ENCODE results near the gene GOT2. TPM values are rescaled to one million over a fixed set of nuclear protein-coding genes. Genes with fewer than 3 reads are reported as not detected.
A peak's percentile ranks its signal among the peaks of the same experiment; 100 is the strongest.

The GOT2 gene
- total RNA-seq, 1 experiment from 2014 or later = 135 TPM

- Histone ChIP-seq H3K9ac (ENCODE audit: low read length) (no peak overlapping the region), H3K36me3 (ENCODE audit: control insufficient read depth in 1 of 2, insufficient read depth in 2 of 2, low read length in 2 of 2) (no peaks in the 10 kb centered on the region), H4K20me1 (ENCODE audit: insufficient read depth) (no peaks in the 10 kb centered on the region), H3K4me2 (ENCODE audit: low read length) (no peak overlapping the region), H3K4me3 (replicated peaks in 1 of 2; ENCODE audit: low read depth in 1 of 2, low read length in 2 of 2) (no peak overlapping the region), H2AFZ (ENCODE audit: low read depth, low read length, poor library complexity, severe bottlenecking) (no peak overlapping the region), H3K27me3 (ENCODE audit: insufficient read depth, low read length) (no peaks in the 10 kb centered on the region), H3K27ac (ENCODE audit: low read depth, low read length) (no peak overlapping the region), H3K79me2 (ENCODE audit: insufficient read depth, low read length) (no peaks in the 10 kb centered on the region), H3K4me1 (ENCODE audit: control insufficient read depth in 1 of 2, insufficient read depth in 2 of 2, low read length in 2 of 2) (peaks cover 0 to 4% of the 10 kb centered on the region in 2 experiments; a peak in 1 of 4 replicates), H3K9me3 (ENCODE audit: control insufficient read depth in 1 of 2, insufficient read depth in 1 of 2, low read depth in 1 of 2, low read length in 2 of 2) (no peaks in the 10 kb centered on the region), H3K9me2 (ENCODE audit: insufficient read depth) (no peaks in the 10 kb centered on the region)
- BruUV-seq (replicated peaks) = no TSS peak
- CTCF ChIA-PET = interaction anchor here (0.6 to 2.5 kb wide), 18 partner anchors 9 to 532 kb away, joined by 3 to 35 read pairs (median 6); partner anchors contain the start of genes CFAP20 and NDRG4
- DNase-seq (ENCODE audit: low read depth, low spot score) (peak; percentile 78), ATAC-seq (peak; percentile 98)
- TF ChIP-seq EZH2phosphoT487 (IDR thresholded peaks at IDR 0.05; ENCODE audit: borderline replicate concordance) (no peak), SP1 (IDR thresholded peaks at IDR 0.05; ENCODE audit: low read depth) (no peak), SIN3A (IDR thresholded peaks at IDR 0.05; ENCODE audit: low read depth) (no peak), MAX (IDR thresholded peaks at IDR 0.05) (no peak), REST (IDR thresholded peaks at IDR 0.05; ENCODE audit: low read depth) (no peak), ELF1 (IDR thresholded peaks at IDR 0.05; ENCODE audit: borderline replicate concordance, low read depth) (no peak), POLR2A (IDR thresholded peaks at IDR 0.05; ENCODE audit: borderline replicate concordance, extremely low read depth, insufficient read depth, insufficient read length) (no peak), FOSL1 (IDR thresholded peaks at IDR 0.05; ENCODE audit: low read depth) (no peak), ZBTB33 (IDR thresholded peaks at IDR 0.05; ENCODE audit: extremely low read depth, insufficient replicate concordance, low read length) (no peak), ZNF274 (IDR thresholded peaks at IDR 0.05; ENCODE audit: low read depth, low read length) (no peak), ATF3 (IDR thresholded peaks at IDR 0.05) (no peak), TCF7L2 (IDR thresholded peaks at IDR 0.05; ENCODE audit: borderline replicate concordance, extremely low read depth, insufficient read depth, insufficient read length) (no peak), CEBPB (IDR thresholded peaks at IDR 0.05; ENCODE audit: low read depth) (no peak), JUND (IDR thresholded peaks at IDR 0.05) (no peak), SRF (IDR thresholded peaks at IDR 0.05; ENCODE audit: low read depth) (no peak), RAD21 (IDR thresholded peaks at IDR 0.05; ENCODE audit: low read depth) (peak; percentile 91), CTCF (IDR thresholded peaks at IDR 0.05 in 2 of 3, conservative IDR thresholded peaks at IDR 0.05 in 1 of 3; ENCODE audit: borderline replicate concordance in 1 of 3, insufficient read depth in 1 of 3, low read depth in 2 of 3, low read length in 2 of 3) (peak; percentile 71 to 81 (median 78)), POLR2AphosphoS5 (IDR thresholded peaks at IDR 0.05; ENCODE audit: low read depth, low read length) (no peak)
- POLR2A ChIA-PET = interaction anchor here (0.6 to 1.0 kb wide), 3 partner anchors 145 to 162 kb away, joined by 3 to 4 read pairs (median 3); partner anchors contain the start of genes NDRG4 and SETD6
- intact Hi-C loops (cut with micrococcal nuclease) = loop anchor here (1.0 to 5.0 kb wide), 3 partner anchors 146 to 324 kb away; partner anchors contain the start of gene SETD6
- RAD21 ChIA-PET (ENCODE audit: low non-redundant PET in 1 of 2, low total read pairs in 2 of 2, uncharacterized antibody in 2 of 2, unreplicated experiment in 2 of 2) = interaction anchor here (0.6 to 1.0 kb wide), 13 partner anchors 13 to 361 kb away, joined by 3 to 6 read pairs (median 3); partner anchors contain the start of gene SLC38A7 (in 1 of the 2)
These were observed 72.8 kb downstream of the GOT2 start for GRCh38 chr16:58661199-58661830.
